Sciatic nerve (tissue), 2 donors: ENCODE results near the gene L3MBTL2. TPM values are rescaled to one million over a fixed set of nuclear protein-coding genes. Genes with fewer than 3 reads are reported as not detected.
"Not testable (repeated sequence)": the region's sequence is repeated elsewhere in the genome, so short reads cannot be mapped to it uniquely, and the experiment has no call there.

Experiments
- ATAC-seq: fragments of 200-7000 bp; cut with Tn5 transposase; one replicate; pipeline ENCODE4 v1.9.1; 2020; ENCODE audit warnings: mild to moderate bottlenecking, moderate library complexity
- DNase-seq: peaks from one replicate; pipeline ENCODE4 v3.0.0-alpha.2; 2020; ENCODE audit warnings: low spot score
- intact Hi-C: fragments of 100-400 bp; cut with DNase I; formaldehyde crosslinking; loops from one replicate; pipeline ENCODE4 v1.14.2; 2022
- microRNA-seq: library from miRNA; unstranded; fragments of <30 nt; microRNA quantifications from one replicate; pipeline ENCODE4 v1.2.0, GENCODE V29; 2020
- total RNA-seq: library from RNA; stranded (reverse); fragmentation: NEBNext Ultra II Directional; extraction: Animal tissue kit (Norgen Biotek cat#: 25700); gene quantifications from one replicate; pipeline ENCODE4 v1.2.1, GENCODE V29; 2021
- donor health status: DM: no; HTN: no; CAD: no.
- donor health status: DM: no; HTN: no; CAD: no.

L3MBTL2 gene
- total RNA-seq, 1 donor from 2014 or later: 18.1 TPM

- DNase-seq (no peak), ATAC-seq (no peak)
- intact Hi-C loops: no loop called here
Observed at GRCh38 chr22:41257696-41258095, 52.6 kb downstream of the L3MBTL2 start.

- DNase-seq, intact Hi-C loops, ATAC-seq: not testable (repeated sequence)
Observed at GRCh38 chr22:41259756-41260155, 54.6 kb downstream of the L3MBTL2 start.

- ATAC-seq: peak; percentile 8
- DNase-seq: no peak
- intact Hi-C loops: no loop called here
Observed at GRCh38 chr22:41260871-41261270, 55.8 kb downstream of the L3MBTL2 start.

GRCh38 chr22:41261541-41262249, 56.6 kb downstream of the L3MBTL2 start:
- DNase-seq (no peak), ATAC-seq (no peak)
- intact Hi-C loops: loop anchor here (2.0 kb wide), 1 partner anchor 71 kb away; no protein-coding TSS in a partner anchor

DNA sequence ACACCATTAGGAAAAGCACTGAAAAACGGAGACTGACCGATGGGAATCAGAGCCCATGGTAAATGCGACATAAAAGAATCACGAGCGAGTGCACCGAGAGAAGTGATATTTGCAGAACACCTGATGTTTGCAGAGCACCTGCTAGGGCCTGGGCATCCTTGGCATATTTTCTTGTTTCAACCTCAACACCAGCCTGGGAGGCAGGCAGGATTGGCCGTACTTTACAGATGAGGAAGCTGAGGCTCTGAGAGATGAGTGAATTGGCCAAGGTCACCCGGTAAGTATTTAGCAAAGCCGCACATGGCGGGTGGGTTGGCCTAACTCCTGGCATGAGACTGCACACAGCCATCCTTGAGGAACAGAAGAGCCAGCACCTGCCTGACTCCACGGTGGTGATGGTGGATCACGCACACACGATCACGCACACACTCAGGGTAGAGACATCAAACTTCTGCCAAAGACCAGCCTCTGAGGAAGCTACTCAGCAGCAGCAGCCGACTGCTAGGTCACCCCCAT, 57.2 kb downstream of the L3MBTL2 start:
- ATAC-seq (no peak), DNase-seq (no peak)
- intact Hi-C loops: loop anchor here (2.0 kb wide), 1 partner anchor 70 kb away; no protein-coding TSS in a partner anchor

GRCh38 chr22:41263704-41264103, 58.6 kb downstream of the L3MBTL2 start:
- DNase-seq: no peak
- intact Hi-C loops: loop anchor here (2.0 kb wide), 1 partner anchor 69 kb away; no protein-coding TSS in a partner anchor
- no peak for ATAC-seq

DNA sequence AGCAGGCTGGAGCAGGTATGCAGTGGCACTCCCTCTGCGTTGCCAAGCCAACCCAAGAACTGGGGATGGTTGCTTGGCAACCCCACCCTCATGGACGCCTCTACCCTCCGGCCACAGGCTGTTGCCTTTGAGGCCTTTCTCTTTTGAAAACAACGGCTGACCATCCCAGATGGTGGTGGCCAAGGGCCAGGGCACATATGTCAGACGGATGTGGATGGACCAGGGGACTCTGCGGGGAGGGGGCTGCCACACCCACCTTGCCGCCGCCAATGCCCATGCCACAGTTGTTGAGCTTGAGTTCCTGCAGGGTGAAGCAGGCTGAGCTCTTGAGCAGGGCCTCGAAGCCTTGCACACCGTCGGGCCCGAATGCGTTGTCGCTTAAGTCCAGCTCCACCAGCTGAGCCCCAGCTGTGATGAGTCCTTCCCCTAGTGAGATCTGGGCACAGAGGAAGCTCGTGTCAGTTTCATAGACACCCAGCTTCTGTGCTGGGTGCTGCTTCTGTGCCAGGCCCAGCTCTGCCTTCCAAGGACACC, 59.4 kb downstream of the L3MBTL2 start:
- no peak for ATAC-seq
- no peak for DNase-seq
- intact Hi-C loops: no loop called here

DNA sequence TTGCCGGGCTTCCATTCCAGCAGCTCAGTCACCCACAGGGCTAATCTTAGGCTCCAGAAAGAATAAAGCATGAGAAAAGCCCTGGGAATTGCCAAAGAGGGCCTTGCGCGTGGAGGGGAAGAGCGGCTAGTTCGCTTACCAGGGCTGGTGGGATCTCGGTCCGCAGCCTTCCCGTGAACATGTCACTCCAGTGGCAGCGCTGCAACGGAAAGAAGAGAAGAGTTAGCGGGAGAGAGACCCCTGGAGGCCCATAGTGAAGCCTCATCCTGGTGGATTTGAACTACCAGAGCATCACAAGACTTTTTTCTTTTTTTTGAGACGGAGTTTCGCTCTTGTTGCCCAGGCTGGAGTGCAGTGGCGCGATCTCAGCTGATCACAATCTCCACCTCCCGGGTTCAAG, 62.8 kb downstream of the L3MBTL2 start:
- intact Hi-C loops: no loop called here
- no peak for ATAC-seq
- DNase-seq: no peak

- intact Hi-C loops: no loop called here
- DNase-seq (no peak), ATAC-seq (no peak)
Observed at GRCh38 chr22:41271787-41272186, 66.7 kb downstream of the L3MBTL2 start.

GRCh38 chr22:41273128-41273527, 68.0 kb downstream of the L3MBTL2 start:
- DNase-seq (no peak), ATAC-seq (no peak)

GRCh38 chr22:41274856-41275255, 69.7 kb downstream of the L3MBTL2 start:
- intact Hi-C loops: no loop called here
- DNase-seq (no peak), ATAC-seq (peak; percentile 64)

More at GRCh38 chr22:41273128-41273527, 68.0 kb downstream of the L3MBTL2 start:
- intact Hi-C loops: no loop called here

- ATAC-seq (no peak), DNase-seq (no peak)
- intact Hi-C loops: no loop called here
Observed at GRCh38 chr22:41280065-41280464, 75.0 kb downstream of the L3MBTL2 start.

GRCh38 chr22:41280854-41281253, 75.7 kb downstream of the L3MBTL2 start:
- no peak for ATAC-seq
- no peak for DNase-seq
- intact Hi-C loops: no loop called here

Small RNA genes within 50 kb of the gene (microRNA-seq; reads per million reads assigned to microRNA genes)
- not detected for gene MIR6889

Other genes with a start within 250 kb of the L3MBTL2 start
- 84.3 TPM for gene EP300, start 112.7 kb upstream of the L3MBTL2 start, total RNA-seq
- 13.1 TPM for gene CHADL, start 35.6 kb downstream of the L3MBTL2 start, total RNA-seq
- gene RANGAP1, start 80.9 kb downstream of the L3MBTL2 start, total RNA-seq: 45.5 TPM
- gene ZC3H7B, start 96.2 kb downstream of the L3MBTL2 start, total RNA-seq: 72.6 TPM
- gene TEF, start 176.6 kb downstream of the L3MBTL2 start, total RNA-seq: 36.5 TPM
- gene TOB2, start 241.5 kb downstream of the L3MBTL2 start, total RNA-seq: 67.7 TPM